GM21723 (cell line): Measurements from ENCODE around the gene NPHP3.
A peak's percentile ranks its signal among the peaks of the same experiment; 100 is the strongest.
"Not testable (repeated sequence)": the region's sequence is repeated elsewhere in the genome, so short reads cannot be mapped to it uniquely, and the experiment has no call there.

Source experiments
- ATAC-seq: cut with Tn5 transposase; IDR thresholded peaks from one replicate; pipeline ENCODE4 v1.9.1; 2021; ENCODE audit warnings: mild to moderate bottlenecking, moderate library complexity; ENCODE audit not compliant: unreplicated experiment

NPHP3 gene

GRCh38 chr3:132722165-132723023 is at the start of gene NPHP3:
Gene NPHP3, minus strand, starts transcription at chr3:132722409. Its CDS starts 54 bp downstream, at chr3:132722355.
- peak; percentile 89 for ATAC-seq

DNA sequence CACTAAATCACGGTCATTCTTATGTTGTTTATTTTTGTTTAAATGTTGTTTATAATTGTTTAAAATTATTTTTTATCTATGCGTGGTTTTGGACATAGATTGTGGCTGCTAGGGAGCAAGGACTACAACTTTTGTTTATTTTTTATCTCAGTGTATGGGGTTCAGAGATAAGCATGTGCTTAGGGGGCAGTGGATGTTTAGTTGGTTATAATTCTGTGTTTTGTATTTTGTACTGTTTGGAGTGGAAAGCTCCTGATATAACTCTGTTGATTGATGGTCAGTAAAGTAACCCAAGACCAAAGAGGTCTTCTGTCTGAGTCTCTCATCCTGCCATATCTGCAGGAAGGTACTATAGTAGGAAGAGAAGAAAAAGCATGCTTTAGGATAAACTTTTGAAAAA is 36.5 kb upstream of the NPHP3 start:
- no peak for ATAC-seq

DNA sequence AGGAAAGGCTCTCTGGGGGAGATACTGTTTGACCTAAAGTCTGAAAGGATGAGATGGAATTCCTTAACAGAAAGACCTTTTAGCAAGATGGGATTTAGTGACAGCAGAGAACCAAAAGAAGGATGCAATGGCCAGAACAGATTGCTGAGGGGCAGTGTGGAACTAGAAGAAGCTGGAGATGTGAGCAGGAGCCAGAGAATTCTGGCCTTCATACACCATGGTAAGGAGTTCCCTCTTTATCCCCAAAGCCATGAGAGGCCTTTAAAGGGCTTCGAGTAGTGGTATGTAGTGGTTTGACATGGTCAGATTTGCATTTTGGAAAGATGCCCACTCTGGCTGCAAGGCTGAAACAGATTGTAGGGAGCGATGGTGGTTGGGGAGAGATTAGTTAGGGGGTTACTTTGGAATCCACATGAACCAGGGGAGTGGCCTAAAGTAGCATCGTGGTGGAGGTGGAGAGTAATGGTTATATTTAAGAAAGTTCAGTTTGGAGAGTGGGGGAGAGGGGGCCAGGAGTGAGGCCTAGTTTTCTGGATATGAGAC is 34.0 kb upstream of the NPHP3 start:
- ATAC-seq: no peak

GRCh38 chr3:132753946-132754345 is 31.7 kb upstream of the NPHP3 start:
- no peak for ATAC-seq

GRCh38 chr3:132749786-132750185 is 27.6 kb upstream of the NPHP3 start:
- no peak for ATAC-seq

GRCh38 chr3:132746720-132747119 is 24.5 kb upstream of the NPHP3 start:
- ATAC-seq: not testable (repeated sequence)

DNA sequence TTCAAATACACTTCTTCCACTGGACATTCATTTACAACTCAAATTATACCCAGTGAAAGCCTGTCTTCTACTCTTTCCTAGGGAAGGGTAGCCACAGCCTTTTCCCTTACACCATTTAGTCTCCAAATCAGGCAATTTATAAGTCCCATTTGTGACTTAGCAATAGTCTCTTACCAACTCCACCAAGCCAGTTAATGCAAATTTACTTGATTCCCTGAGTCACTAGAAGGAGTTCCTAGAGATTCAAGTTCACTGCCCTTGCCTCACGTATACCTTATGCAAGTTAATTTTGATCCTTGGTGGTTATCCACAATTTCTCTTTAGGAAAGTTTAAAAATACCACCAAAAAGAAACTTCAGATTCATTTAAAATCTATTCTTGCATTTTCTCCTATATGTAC is 16.1 kb upstream of the NPHP3 start:
- ATAC-seq: no peak

DNA sequence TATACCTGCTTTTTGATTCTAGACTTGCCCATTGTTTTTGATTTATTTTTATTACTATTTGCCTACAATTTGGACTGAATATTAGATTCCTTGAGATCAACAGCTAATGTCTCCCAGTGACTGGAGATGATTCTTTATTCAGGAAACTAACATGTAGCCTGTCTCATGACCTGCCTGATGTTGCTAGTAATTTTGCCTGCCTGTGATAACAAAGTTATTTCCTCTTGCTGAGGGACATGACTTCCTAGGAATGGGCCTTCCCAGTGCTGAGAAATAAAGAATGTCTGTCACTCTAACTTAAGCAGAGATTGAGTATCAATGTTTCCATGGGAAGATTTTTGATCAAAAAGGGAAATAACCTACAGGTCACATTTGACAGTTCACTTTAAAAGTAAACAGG is 13.4 kb upstream of the NPHP3 start:
- no peak for ATAC-seq

- no peak for ATAC-seq
Measured at GRCh38 chr3:132730891-132731580, 8.8 kb upstream of the NPHP3 start.

DNA sequence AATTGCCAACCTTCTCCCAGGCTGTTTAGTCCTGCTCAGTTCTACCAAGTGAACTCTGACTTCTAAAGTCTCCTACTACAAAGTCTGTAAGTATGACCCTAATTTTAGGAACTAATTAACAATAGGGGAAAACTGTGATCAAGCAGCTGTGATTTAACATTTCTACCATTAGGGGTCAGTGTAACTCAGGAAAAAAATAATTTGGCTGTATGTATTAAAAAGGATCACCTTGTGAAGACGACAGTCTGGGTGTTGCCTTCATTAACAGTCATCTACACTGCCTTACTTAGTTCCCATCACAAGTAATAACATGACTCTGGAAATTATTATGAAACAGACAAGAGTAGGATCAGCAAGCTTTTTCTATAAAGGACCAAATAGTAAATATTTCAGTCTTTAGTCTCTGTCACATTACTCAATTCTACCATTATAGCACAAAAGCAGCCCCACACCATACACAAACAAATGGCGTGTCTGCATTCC is 4.2 kb upstream of the NPHP3 start:
- no peak for ATAC-seq

DNA sequence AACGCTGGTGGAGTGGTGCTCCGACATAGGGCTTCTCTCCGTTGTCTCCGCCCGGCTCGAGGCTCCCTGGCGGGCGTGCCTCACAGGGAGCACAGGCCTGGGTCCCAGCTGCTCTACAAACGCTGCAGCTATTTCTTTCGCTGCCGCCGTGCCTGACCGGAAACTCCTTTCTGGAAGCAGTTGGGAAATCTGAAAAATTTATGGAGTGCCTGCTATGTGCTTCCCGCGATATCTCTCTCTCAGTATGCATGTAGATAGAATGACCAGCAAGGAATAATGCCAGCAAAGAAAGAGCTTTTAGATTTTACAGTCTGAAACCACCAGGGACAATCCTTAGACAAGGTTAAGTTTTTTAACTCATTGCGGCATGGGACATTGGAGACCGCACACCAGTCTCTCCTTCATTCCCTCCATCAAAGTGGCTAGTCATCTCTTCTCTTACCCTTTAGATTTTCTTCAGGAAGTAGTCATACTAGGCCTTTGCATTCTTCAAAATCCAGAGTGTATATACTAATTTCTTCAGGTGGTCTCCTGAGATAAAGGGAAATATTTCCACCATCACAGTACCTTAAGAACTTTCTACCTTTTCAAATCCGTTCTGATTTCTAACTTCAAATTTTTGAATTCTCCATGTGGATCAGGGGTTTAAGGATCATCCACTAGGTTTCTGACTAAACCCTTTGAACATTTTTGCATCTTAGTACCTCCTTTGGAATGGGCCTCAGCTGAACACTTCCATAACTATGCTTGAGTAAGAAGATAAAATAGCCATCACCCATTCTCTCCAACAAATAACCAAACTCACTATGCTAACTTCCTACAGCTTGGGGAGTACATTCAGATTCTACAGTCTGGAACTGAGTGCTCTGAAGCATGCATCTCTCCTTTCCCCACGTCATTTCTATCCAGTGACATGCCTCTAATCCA is 1.1 kb upstream of the NPHP3 start:
- ATAC-seq: no peak

- peak; percentile 32 for ATAC-seq
Measured at GRCh38 chr3:132721479-132722164, 587 bp downstream of the NPHP3 start.

DNA sequence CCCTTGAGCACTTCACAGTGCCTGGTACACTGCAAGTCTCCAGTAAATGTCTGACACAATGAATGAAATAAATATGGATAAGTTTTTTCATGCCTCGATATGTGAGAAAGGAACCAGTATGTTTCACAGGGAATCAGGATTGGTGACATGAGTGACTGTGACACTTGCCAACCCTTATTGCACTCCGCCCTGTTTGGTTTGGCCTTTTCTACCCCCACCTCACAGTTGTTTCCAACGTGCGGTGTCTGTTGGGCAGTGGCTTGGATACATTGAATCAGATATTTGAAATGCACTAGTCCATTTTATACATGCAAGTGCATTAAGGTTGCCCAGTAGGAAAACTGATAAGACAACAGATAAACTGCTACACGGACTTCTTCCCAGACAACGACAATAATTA is 2.0 kb downstream of the NPHP3 start:
- no peak for ATAC-seq

- ATAC-seq: no peak
Measured at GRCh38 chr3:132716372-132716771, 5.8 kb downstream of the NPHP3 start.

DNA sequence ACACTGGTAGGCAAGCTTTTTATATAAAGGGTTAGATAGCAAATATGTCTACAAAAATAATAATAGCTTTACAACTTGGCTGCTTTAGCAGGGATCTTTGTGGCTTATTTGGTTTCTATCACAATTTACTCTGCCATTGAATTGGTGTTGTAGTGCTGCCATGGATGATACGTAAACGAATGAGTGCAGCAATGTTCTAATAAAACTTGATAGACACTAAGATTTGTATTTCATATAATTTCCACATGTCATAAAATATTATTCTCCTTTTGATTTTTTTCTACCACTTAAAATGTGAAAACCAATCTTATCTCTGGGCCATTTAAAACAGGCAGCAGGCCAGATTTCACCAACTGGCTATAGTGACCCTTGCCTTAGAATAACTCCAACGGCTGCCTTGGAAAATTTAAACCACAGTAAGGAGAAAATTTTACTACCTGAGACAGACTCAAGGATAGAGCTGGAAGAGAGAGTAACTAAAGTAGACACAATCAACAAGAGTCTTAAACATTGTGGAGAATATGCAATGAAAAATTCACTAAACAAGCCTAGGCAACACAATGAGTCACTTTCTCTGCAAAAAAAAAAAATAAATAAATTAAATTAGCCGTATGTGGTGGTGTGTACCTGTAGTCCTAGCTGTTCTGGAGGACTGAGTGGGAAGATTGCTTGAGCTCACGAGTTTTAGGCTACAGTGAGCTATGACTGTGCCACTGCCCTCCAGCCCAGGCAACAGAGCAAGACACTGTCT is 8.1 kb downstream of the NPHP3 start:
- no peak for ATAC-seq

DNA sequence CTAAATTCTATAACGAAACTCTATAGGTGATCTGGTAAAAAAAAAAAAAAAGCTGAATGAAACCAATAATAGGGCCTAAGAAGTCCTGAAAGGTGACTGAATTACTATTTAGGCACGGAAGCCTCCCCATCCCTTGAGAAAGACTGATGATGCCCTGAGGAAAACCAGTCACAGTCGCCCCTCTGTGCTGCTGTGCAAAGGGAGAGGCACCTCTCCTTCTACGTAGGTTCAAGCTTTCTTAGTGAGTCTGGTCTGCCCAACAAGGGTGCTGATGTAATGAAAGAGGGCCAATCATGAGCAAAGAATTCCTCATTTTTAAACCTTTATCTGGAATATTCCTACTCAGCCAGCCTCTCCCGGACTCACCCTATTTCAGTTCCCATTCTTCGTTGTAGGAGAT is 11.9 kb downstream of the NPHP3 start:
- ATAC-seq: no peak

DNA sequence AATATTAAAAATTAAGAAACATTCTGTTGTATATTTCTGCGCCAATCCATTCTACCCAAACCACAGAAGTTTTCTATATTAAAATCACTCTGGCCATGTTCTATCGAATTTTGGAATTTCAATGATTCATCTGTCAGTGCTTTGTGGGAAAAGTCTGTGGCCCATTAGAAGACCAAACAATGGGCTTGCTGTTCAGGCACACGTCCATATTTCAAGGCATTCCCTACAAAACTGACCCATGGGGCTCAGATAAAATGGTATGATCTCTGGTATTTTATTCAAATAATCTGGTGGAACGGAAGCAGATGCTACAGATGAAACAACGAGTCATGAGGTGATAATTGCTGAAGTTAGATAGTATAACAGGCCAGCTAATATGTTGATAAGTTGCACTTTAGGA is 12.4 kb downstream of the NPHP3 start:
- no peak for ATAC-seq

DNA sequence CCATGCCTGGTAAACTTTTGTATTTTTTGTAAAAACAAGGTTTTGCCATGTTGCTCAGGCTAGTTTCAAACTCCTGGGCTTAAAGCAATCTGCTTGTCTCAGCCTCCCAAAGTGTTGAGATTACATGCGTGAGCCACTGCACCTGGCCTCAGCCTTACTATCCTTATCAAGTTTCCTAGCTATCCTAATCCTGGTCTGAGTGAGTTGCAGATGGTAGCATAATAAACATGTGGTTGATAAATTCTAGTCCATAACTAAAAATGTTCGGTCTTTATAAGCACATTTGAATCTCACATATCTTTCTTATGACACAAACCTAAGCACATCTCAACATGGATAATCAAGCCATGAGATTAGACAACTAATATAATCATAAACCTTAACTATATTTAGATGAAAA is 18.5 kb downstream of the NPHP3 start:
- no peak for ATAC-seq

GRCh38 chr3:132695422-132695821 is 26.8 kb downstream of the NPHP3 start:
- ATAC-seq: no peak

DNA sequence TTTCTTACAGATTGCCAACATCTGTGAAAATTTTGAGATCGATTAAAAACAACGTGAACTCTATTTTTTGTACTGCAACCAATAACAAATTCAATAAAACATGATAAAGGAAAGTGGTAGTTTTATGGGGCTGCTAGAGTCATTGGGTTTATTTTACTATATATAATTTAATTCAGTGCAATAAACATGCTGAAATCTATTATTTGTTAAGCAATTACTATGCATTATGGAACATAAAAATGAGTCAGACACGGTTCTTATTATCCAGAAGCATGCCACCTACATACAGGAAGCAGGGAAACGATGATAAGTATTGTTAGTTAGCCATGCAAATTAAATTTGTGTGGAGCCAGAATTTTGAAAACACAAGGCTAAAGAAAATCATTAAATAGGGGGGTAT is 27.2 kb downstream of the NPHP3 start:
- ATAC-seq: no peak
